ENCODE measurements around the gene CDC27.
"Not testable (repeated sequence)": the region's sequence is repeated elsewhere in the genome, so short reads cannot be mapped to it uniquely, and the experiment has no call there.

The CDC27 gene

GRCh38 chr17:47188876-47189731 lies at the start of gene CDC27:
TSS of gene CDC27 (minus strand) at chr17:47189295. CDS start at chr17:47189172, 123 bp downstream.
- DNase-seq: peak; percentile 98

- DNase-seq: no peak
Measured at GRCh38 chr17:47238321-47239010, 49.4 kb upstream of the CDC27 start.

- DNase-seq: no peak
Measured at GRCh38 chr17:47237841-47238240, 48.7 kb upstream of the CDC27 start.

- no peak for DNase-seq
Measured at GRCh38 chr17:47235923-47236322, 46.8 kb upstream of the CDC27 start.

GRCh38 chr17:47235506-47235905 lies 46.4 kb upstream of the CDC27 start:
- no peak for DNase-seq

- no peak for DNase-seq
Measured at GRCh38 chr17:47232465-47232864, 43.4 kb upstream of the CDC27 start.

- no peak for DNase-seq
Measured at GRCh38 chr17:47231866-47232265, 42.8 kb upstream of the CDC27 start.

- DNase-seq: no peak
Measured at GRCh38 chr17:47231334-47231733, 42.2 kb upstream of the CDC27 start.

- DNase-seq: no peak
Measured at GRCh38 chr17:47230864-47231263, 41.8 kb upstream of the CDC27 start.

GRCh38 chr17:47229535-47230443 lies 40.7 kb upstream of the CDC27 start:
- peak; percentile 83 for DNase-seq

GRCh38 chr17:47227862-47228261 lies 38.8 kb upstream of the CDC27 start:
- no peak for DNase-seq

GRCh38 chr17:47225911-47226688 lies 37.0 kb upstream of the CDC27 start:
- DNase-seq: no peak

- peak; percentile 38 for DNase-seq
Measured at GRCh38 chr17:47225436-47225858, 36.4 kb upstream of the CDC27 start.

GRCh38 chr17:47224966-47225365 lies 35.9 kb upstream of the CDC27 start:
- no peak for DNase-seq

- not testable (repeated sequence) for DNase-seq
Measured at GRCh38 chr17:47224077-47224476, 35.0 kb upstream of the CDC27 start.

- no peak for DNase-seq
Measured at GRCh38 chr17:47223460-47223859, 34.4 kb upstream of the CDC27 start.

- peak; percentile 5 for DNase-seq
Measured at GRCh38 chr17:47223007-47223406, 33.9 kb upstream of the CDC27 start.

- DNase-seq: no peak
Measured at GRCh38 chr17:47222047-47222446, 33.0 kb upstream of the CDC27 start.

GRCh38 chr17:47221154-47221553 lies 32.1 kb upstream of the CDC27 start:
- DNase-seq: no peak

GRCh38 chr17:47220531-47220999 lies 31.5 kb upstream of the CDC27 start:
- no peak for DNase-seq

- no peak for DNase-seq
Measured at GRCh38 chr17:47219621-47220475, 30.8 kb upstream of the CDC27 start.

All from MV-4-11 (cell line).